H1 (cell line): ENCODE measurements around the gene CEP89. TPM values are rescaled to one million over a fixed set of nuclear protein-coding genes. Genes with fewer than 3 reads are reported as not detected.

Source experiments
- CTCF ChIA-PET: fragments of 300-600 bp; sonication (Branson Sonifier 250); formaldehyde crosslinking; loops from one replicate; lab custom pipeline; 2021; ENCODE audit not compliant: partially characterized antibody; lab: Charles Lee
- POLR2A ChIA-PET: fragments of 300-600 bp; sonication (Branson Sonifier 250); formaldehyde crosslinking; loops from one replicate; lab custom pipeline; 2021; ENCODE audit warnings: inconsistent platforms; ENCODE audit not compliant: partially characterized antibody; lab: Charles Lee
- DNase-seq, 2 experiments: peaks; one replicate each; pipeline versions ENCODE4 v3.0.0 to v3.0.0-alpha.2; 2010 to 2022; ENCODE audit warnings: low spot score in 2 of 2, low read depth in 1 of 2, mixed read lengths in 1 of 2
- FAIRE-seq: peaks from 2 replicates; lab custom pipeline; 2011; peaks lifted over from hg19 to GRCh38; lab: Jason Lieb, UNC
- H2AFZ ChIP-seq: 2 replicates; pipeline ENCODE4 v1.8.1; 2012; ENCODE audit warnings: low read length, inconsistent platforms
- H2AK5ac ChIP-seq: 2 replicates; pipeline ENCODE4 v1.6.1; 2013; ENCODE audit warnings: low read depth, low read length
- H2BK120ac ChIP-seq: replicated peaks from 2 replicates; pipeline ENCODE3; 2013; ENCODE audit warnings: low read depth, low read length, inconsistent platforms
- H2BK12ac ChIP-seq: 2 replicates; pipeline ENCODE4 v1.6.1; 2013; ENCODE audit warnings: low read depth, low read length
- H2BK15ac ChIP-seq: 2 replicates; pipeline ENCODE4 v1.6.1; 2013; ENCODE audit warnings: low read length
- H2BK20ac ChIP-seq: 2 replicates; pipeline ENCODE4 v1.6.1; 2013; ENCODE audit warnings: low read length
- H2BK5ac ChIP-seq: 2 replicates; pipeline ENCODE4 v1.6.1; 2013; ENCODE audit warnings: low read depth, low read length
- H3K14ac ChIP-seq: 2 replicates; pipeline ENCODE4 v1.6.1; 2013; ENCODE audit warnings: inconsistent platforms; ENCODE audit not compliant: insufficient read length
- H3K18ac ChIP-seq: 2 replicates; pipeline ENCODE4 v1.6.1; 2013; ENCODE audit warnings: low read length; ENCODE audit errors: extremely low read depth
- H3K23ac ChIP-seq: 2 replicates; pipeline ENCODE4 v1.6.1; 2013; ENCODE audit warnings: inconsistent platforms; ENCODE audit not compliant: insufficient read length
- H3K23me2 ChIP-seq: 2 replicates; pipeline ENCODE4 v1.6.1; 2013; ENCODE audit warnings: low read depth, low read length
- H3K27ac ChIP-seq: 2 replicates; pipeline ENCODE4 v1.6.1; 2011; ENCODE audit warnings: low read depth, low read length, inconsistent platforms
- H3K27me3 ChIP-seq, 4 experiments: replicated peaks in 1 of 4; 1 replicate in 1 of 4; 2 replicates in 3 of 4; pipeline versions ENCODE4 v1.6.1 to v1.8.1; 2011 to 2013; ENCODE audit warnings: low read length in 3 of 4, mild to moderate bottlenecking in 3 of 4, inconsistent platforms in 2 of 4, mixed read lengths in 2 of 4, moderate library complexity in 1 of 4; ENCODE audit not compliant: control insufficient read depth in 3 of 4, insufficient read depth in 3 of 4; ENCODE audit errors: extremely low read depth in 1 of 4
- H3K36me3 ChIP-seq, 4 experiments: 2 replicates each; pipeline versions ENCODE4 v1.6.1 to v1.8.1; 2011 to 2013; ENCODE audit warnings: mild to moderate bottlenecking in 4 of 4, low read length in 3 of 4, moderate library complexity in 2 of 4, control low read depth in 1 of 4, inconsistent platforms in 1 of 4; ENCODE audit not compliant: insufficient read depth in 4 of 4, control insufficient read depth in 2 of 4
- H3K4ac ChIP-seq: replicated peaks from 2 replicates; pipeline ENCODE3; 2013; ENCODE audit warnings: low read length, low read depth, mixed read lengths, inconsistent platforms; ENCODE audit not compliant: insufficient read length
- H3K4me1 ChIP-seq, 4 experiments: replicated peaks in 1 of 4; 1 replicate in 1 of 4; 2 replicates in 3 of 4; pipeline versions ENCODE4 v1.6.1 to v1.8.1; 2011 to 2013; ENCODE audit warnings: low read length in 3 of 4, inconsistent platforms in 2 of 4, mixed read lengths in 1 of 4; ENCODE audit not compliant: insufficient read depth in 4 of 4, control insufficient read depth in 3 of 4
- H3K4me2 ChIP-seq, 2 experiments: 2 replicates each; pipeline versions ENCODE4 v1.6.1 to v1.8.1; 2011 to 2013; ENCODE audit warnings: low read depth in 2 of 2, low read length in 2 of 2, control low read depth in 1 of 2, inconsistent platforms in 1 of 2, mild to moderate bottlenecking in 1 of 2; ENCODE audit not compliant: insufficient read depth in 1 of 2
- H3K4me3 ChIP-seq, 4 experiments: fragments of 200-600, 300-600 bp in 1 of 4; sonication (generic), shearing (Covaris generic), sonication (Bioruptor Twin) in 1 of 4; 2 replicates each; pipeline versions ENCODE4 v1.5.1 to v1.8.1; 2011 to 2016; ENCODE audit warnings: low read length in 4 of 4, low read depth in 3 of 4, control low read depth in 2 of 4, inconsistent platforms in 2 of 4, mild to moderate bottlenecking in 2 of 4, mixed read lengths in 1 of 4, moderate library complexity in 1 of 4; ENCODE audit not compliant: insufficient read depth in 2 of 4; ENCODE audit errors: extremely low read depth in 1 of 4
- H3K56ac ChIP-seq: replicated peaks from 2 replicates; pipeline ENCODE3; 2013; ENCODE audit warnings: low read depth, mild to moderate bottlenecking, mixed read lengths, low read length, inconsistent platforms; ENCODE audit not compliant: insufficient read length
- H3K79me1 ChIP-seq: 2 replicates; pipeline ENCODE4 v1.6.1; 2013; ENCODE audit warnings: low read depth, low read length, control low read depth
- H3K79me2 ChIP-seq, 2 experiments: 2 replicates each; pipeline versions ENCODE4 v1.6.1 to v1.8.1; 2012 to 2013; ENCODE audit warnings: low read length in 2 of 2, mild to moderate bottlenecking in 2 of 2, inconsistent platforms in 1 of 2; ENCODE audit not compliant: insufficient read depth in 2 of 2, control insufficient read depth in 1 of 2
- H3K9ac ChIP-seq, 4 experiments: replicated peaks in 1 of 4; 1 replicate in 1 of 4; 2 replicates in 3 of 4; pipeline versions ENCODE4 v1.6.1 to v1.8.1; 2011 to 2013; ENCODE audit warnings: low read depth in 3 of 4, low read length in 3 of 4, control low read depth in 2 of 4, mild to moderate bottlenecking in 2 of 4, moderate library complexity in 2 of 4, inconsistent platforms in 1 of 4; ENCODE audit errors: extremely low read depth in 1 of 4
- H3K9me3 ChIP-seq, 2 experiments: 2 replicates each; pipeline versions ENCODE4 v1.6.1 to v1.8.1; 2012 to 2013; ENCODE audit warnings: mild to moderate bottlenecking in 2 of 2, moderate library complexity in 2 of 2, control low read depth in 1 of 2, inconsistent platforms in 1 of 2, low read depth in 1 of 2, low read length in 1 of 2, mixed read lengths in 1 of 2; ENCODE audit not compliant: insufficient read depth in 2 of 2
- H4K20me1 ChIP-seq, 2 experiments: replicated peaks in 1 of 2; 2 replicates each; pipeline versions ENCODE3 to v1.8.1; 2011 to 2013; ENCODE audit warnings: inconsistent platforms in 2 of 2, low read length in 2 of 2, mild to moderate bottlenecking in 1 of 2; ENCODE audit not compliant: insufficient read depth in 2 of 2, control insufficient read depth in 1 of 2
- H4K5ac ChIP-seq: 2 replicates; pipeline ENCODE4 v1.6.1; 2013; ENCODE audit warnings: low read length, low read depth, mixed read lengths, inconsistent platforms; ENCODE audit not compliant: insufficient read length
- H4K8ac ChIP-seq: 2 replicates; pipeline ENCODE4 v1.8.0; 2013; ENCODE audit warnings: mild to moderate bottlenecking, moderate library complexity, low read length, inconsistent platforms; ENCODE audit not compliant: insufficient read depth; ENCODE audit errors: extremely low read depth
- H4K91ac ChIP-seq: replicated peaks from 2 replicates; pipeline ENCODE3; 2013; ENCODE audit warnings: low read length, mixed read lengths, inconsistent platforms; ENCODE audit not compliant: insufficient read length
- CBX8 ChIP-seq: fragments of 300-800, 300-1000 bp; sonication (generic); IDR thresholded peaks from 2 replicates; pipeline ENCODE4 v1.7.1; 2016; ENCODE audit warnings: low read depth, low read length, borderline replicate concordance
- POLR2A ChIP-seq, 2 experiments: IDR thresholded peaks; 1 replicate in 1 of 2; 2 replicates in 1 of 2; pipeline ENCODE4 v1.6.1; 2011; ENCODE audit warnings: low read depth in 2 of 2, low read length in 2 of 2, mild to moderate bottlenecking in 2 of 2; ENCODE audit errors: control extremely low read depth in 1 of 2
- WGBS, 2 experiments: shearing (Covaris generic) in 1 of 2; methylation state at CpG; one replicate each; pipeline versions ENCODE4 v1.1.6 to v1.1.7; 2013 to 2015; ENCODE audit warnings: low lambda C conversion rate in 2 of 2, mixed read lengths in 2 of 2, inconsistent platforms in 1 of 2, low coverage in 1 of 2, missing lambda C conversion rate in 1 of 2; ENCODE audit not compliant: insufficient replicate concordance in 2 of 2, insufficient coverage in 1 of 2, insufficient read length in 1 of 2; ENCODE audit errors: extremely low coverage in 1 of 2, missing lambda C conversion rate in 1 of 2; 5-methylcytosine and 5-hydroxymethylcytosine counted together
- polyA plus RNA-seq, 7 experiments: library from polyadenylated mRNA; depleted of rRNA in 3 of 7; stranded (reverse) in 5 of 7; unstranded in 2 of 7; fragments of >200 nt in 5 of 7; fragments of 200-250 nt in 2 of 7; gene quantifications; 1 replicate in 5 of 7; 2 replicates in 1 of 7; 4 replicates in 1 of 7; pipeline versions ENCODE4 v1.2.1 to v1.2.3, GENCODE V29; 2011 to 2013; ENCODE audit warnings: missing spikeins in 2 of 7, mixed read lengths in 2 of 7
- total RNA-seq: library from RNA; stranded (reverse); fragmentation: NEBNext Ultra II Directional; extraction: Animal tissue kit (Norgen Biotek cat#: 25700); gene quantifications from 2 replicates; pipeline ENCODE4 v1.2.1, GENCODE V29; 2021

The CEP89 gene
- total and polyA plus RNA-seq, 2 of the 8 experiments (the other 6 are each of a cell fraction or from before 2014, with no cell fraction given): 23.0 to 23.6 TPM

- CTCF ChIA-PET: interaction anchor here (0.7 kb wide), 1 partner anchor 332 kb away, joined by 3 read pairs; no protein-coding TSS in a partner anchor
- Histone ChIP-seq H3K4ac (no peak overlapping the region), H3K79me1 (no peaks in the 10 kb centered on the region)
- TF ChIP-seq POLR2A (IDR thresholded peaks at IDR 0.05; ENCODE audit: control extremely low read depth in 1 of 2, low read depth in 2 of 2, low read length in 2 of 2) (no peak), CBX8 (no peak)
- TF ChIP-seq, all 59 proteins: peak for 0
- Histone ChIP-seq H4K8ac (no peak overlapping the region), H2BK12ac (no peak overlapping the region), H3K56ac (no peak overlapping the region), H3K36me3 (peaks cover 7 to 35% (median 20%) of the 10 kb centered on the region in 4 experiments; a peak in 6 of 8 replicates), H3K23me2 (no peaks in the 10 kb centered on the region), H3K27ac (no peak overlapping the region), H2BK120ac (no peak overlapping the region), H3K9me3 (no peaks in the 10 kb centered on the region), H2BK15ac (no peak overlapping the region), H3K27me3 (no peaks in the 10 kb centered on the region), H3K23ac (no peak overlapping the region), H3K4me1 (no peaks in the 10 kb centered on the region), H3K14ac (no peak overlapping the region), H2BK5ac (no peak overlapping the region), H3K18ac (no peak overlapping the region), H4K20me1 (peaks cover 0 to 2% of the 10 kb centered on the region in 2 experiments), H3K4me3 (no peak overlapping the region), H2AFZ (no peak overlapping the region), H2AK5ac (no peak overlapping the region), H3K79me2 (no peaks in the 10 kb centered on the region), H2BK20ac (no peak overlapping the region), H4K5ac (no peak overlapping the region), H3K4me2 (no peak overlapping the region), H4K91ac (no peak overlapping the region), H3K9ac (no peak overlapping the region)
- POLR2A ChIA-PET: no interaction called here
- no peak for FAIRE-seq
- WGBS, 2 experiments: 88% methylated on average over 14 of the region's 14 CpGs; no CpG with 5 or more reads in 1 of the 2 experiments
- no peak for DNase-seq
These were observed 26.1 kb upstream of the CEP89 start for GRCh38 chr19:32997716-32998355.
